AG04450 (cell line): Measurements from ENCODE around the gene TIMM13. TPM values are rescaled to one million over a fixed set of nuclear protein-coding genes. Genes with fewer than 3 reads are reported as not detected.

Experiments
- CTCF ChIA-PET: fragments of 300-600, 350-600 bp; formaldehyde crosslinking; extraction: SDS; loops from one replicate; lab custom pipeline; 2022; ENCODE audit warnings: antibody characterized with exemption, inconsistent platforms; lab: Charles Lee
- POLR2A ChIA-PET: fragments of 350-600 bp; formaldehyde crosslinking; extraction: SDS; loops from one replicate; lab custom pipeline; 2021; ENCODE audit warnings: antibody characterized with exemption, inconsistent platforms; lab: Yijun Ruan, JAX
- DNase-seq: peaks from one replicate; pipeline ENCODE4 v3.0.0-alpha.2; 2011; ENCODE audit warnings: low read depth, low spot score
- H3K27ac ChIP-seq: one replicate; pipeline ENCODE4 v1.5.1; 2012; ENCODE audit warnings: low read depth, low read length, control low read depth
- H3K27me3 ChIP-seq: one replicate; pipeline ENCODE4 v1.6.0; 2012; ENCODE audit warnings: low read length; ENCODE audit not compliant: control insufficient read depth, insufficient read depth
- H3K4me3 ChIP-seq: 2 replicates; pipeline ENCODE4 v1.5.1; 2011; ENCODE audit warnings: mild to moderate bottlenecking, low read depth, low read length, control low read depth
- H3K9me3 ChIP-seq: 2 replicates; pipeline ENCODE4 v1.5.1; 2012; ENCODE audit warnings: low read length; ENCODE audit not compliant: control insufficient read depth, insufficient read depth
- CTCF ChIP-seq: IDR thresholded peaks from 2 replicates; pipeline ENCODE4 v1.5.1; 2011; ENCODE audit warnings: low read depth, low read length, control low read depth, inconsistent platforms
- polyA plus RNA-seq: library from polyadenylated mRNA; depleted of rRNA; stranded (reverse); fragments of >200 nt; gene quantifications from 2 replicates; pipeline ENCODE4 v1.2.3, GENCODE V29; 2011

The TIMM13 gene
- polyA plus RNA-seq, 1 experiment: 21.6 TPM

- ChIA-PET POLR2A (interaction anchor here (0.7 to 3.8 kb wide), 5 partner anchors 8 to 154 kb away, joined by 5 to 46 read pairs (median 7); partner anchors contain the start of genes GADD45B and TIMM13), CTCF (interaction anchor here (0.6 to 1.7 kb wide), 3 partner anchors 14 to 180 kb away, joined by 3 to 4 read pairs (median 4); no protein-coding TSS in a partner anchor)
- TF ChIP-seq CTCF: no peak
- Histone ChIP-seq H3K9me3 (no peaks in the 10 kb centered on the region; the same call in 1 of the 2 replicates), H3K27me3 (no peaks in the 10 kb centered on the region), H3K4me3 (peak overlapping the region; percentile 53), H3K27ac (no peak overlapping the region)
- DNase-seq: no peak
These were observed 30.1 kb upstream of the TIMM13 start for GRCh38 chr19:2457394-2458037.

GRCh38 chr19:2455851-2456570, 28.6 kb upstream of the TIMM13 start:
- Histone ChIP-seq H3K4me3 (peak overlapping the region; percentile 86), H3K9me3 (no peaks in the 10 kb centered on the region; the same call in 1 of the 2 replicates), H3K27me3 (no peaks in the 10 kb centered on the region), H3K27ac (no peak overlapping the region)
- ChIA-PET POLR2A (interaction anchor here (0.6 to 3.8 kb wide), 5 partner anchors 16 to 155 kb away, joined by 3 to 46 read pairs (median 5); partner anchors contain the start of genes GADD45B and TIMM13), CTCF (interaction anchor here (1.7 kb wide), 1 partner anchor 181 kb away, joined by 3 read pairs; no protein-coding TSS in a partner anchor)
- DNase-seq: no peak
- TF ChIP-seq CTCF: no peak

- Histone ChIP-seq H3K27ac (no peak overlapping the region), H3K27me3 (no peaks in the 10 kb centered on the region), H3K4me3 (peak overlapping the region; percentile 86), H3K9me3 (no peaks in the 10 kb centered on the region; the same call in 1 of the 2 replicates)
- ChIA-PET POLR2A (interaction anchor here (1.2 to 3.8 kb wide), 2 partner anchors 21 to 156 kb away, joined by 3 to 46 read pairs; partner anchors contain the start of gene GADD45B), CTCF (no interaction called here)
- DNase-seq: no peak
- no peak for TF ChIP-seq CTCF
These were observed 27.8 kb upstream of the TIMM13 start for GRCh38 chr19:2454962-2455850.

- no peak for TF ChIP-seq CTCF
- ChIA-PET POLR2A (interaction anchor here (1.2 to 3.8 kb wide), 2 partner anchors 22 to 157 kb away, joined by 3 to 46 read pairs; partner anchors contain the start of gene GADD45B), CTCF (interaction anchor here (0.8 kb wide), 1 partner anchor 157 kb away, joined by 5 read pairs; no protein-coding TSS in a partner anchor)
- DNase-seq: no peak
- no peaks in the 10 kb centered on the region; the same call in 1 of the 2 replicates for H3K9me3 ChIP-seq
- no peak overlapping the region for H3K4me3 ChIP-seq
- H3K27ac ChIP-seq: no peak overlapping the region
- no peaks in the 10 kb centered on the region for H3K27me3 ChIP-seq
These were observed 27.0 kb upstream of the TIMM13 start for GRCh38 chr19:2454199-2454961.
